Body of pancreas (tissue), 4 donors: ENCODE results near the gene C14orf93. TPM values are rescaled to one million over a fixed set of nuclear protein-coding genes. Genes with fewer than 3 reads are reported as not detected.

Experiments
- ATAC-seq: fragments of 150-250 bp; one replicate; pipeline ENCODE4 v1.9.1; 2016
- DNase-seq, 4 donors: peaks; one replicate each; pipeline ENCODE4 v3.0.0-alpha.2; 2019
- H3K27ac ChIP-seq, 4 donors: fragments of 200-600 bp; sonication (generic); 1 replicate in 3 of 4; 2 replicates in 1 of 4; pipeline versions ENCODE4 v1.5.1 to v1.6.1; 2016 to 2019; ENCODE audit warnings: mild to moderate bottlenecking in 1 of 4, mixed read lengths in 1 of 4, moderate library complexity in 1 of 4
- H3K27me3 ChIP-seq, 2 donors: fragments of 200-600 bp; sonication (generic); one replicate each; pipeline ENCODE4 v1.6.0; 2016; ENCODE audit warnings: mild to moderate bottlenecking in 1 of 2
- H3K36me3 ChIP-seq, 2 donors: fragments of 200-600 bp; sonication (generic); replicated peaks in 1 of 2; 2 replicates each; pipeline ENCODE4 v1.5.1; 2016; ENCODE audit warnings: low read depth in 2 of 2; ENCODE audit not compliant: insufficient read depth in 1 of 2
- H3K4me1 ChIP-seq: fragments of 200-600 bp; sonication (generic); one replicate; pipeline ENCODE4 v1.6.0; 2016
- H3K4me3 ChIP-seq, 2 donors: fragments of 200-600 bp; sonication (generic); 1 replicate in 1 of 2; 2 replicates in 1 of 2; pipeline ENCODE4 v1.5.1; 2016 to 2019
- H3K9me3 ChIP-seq, 3 donors: fragments of 200-600 bp; sonication (generic); 1 replicate in 2 of 3; 2 replicates in 1 of 3; pipeline ENCODE4 v1.5.1; 2016
- CTCF ChIP-seq, 7 experiments: fragments of 450-650 bp in 4 of 7; fragments of 200-600 bp in 3 of 7; sonication (generic) in 3 of 7; IDR thresholded peaks; one replicate each; pipeline ENCODE4 v1.5.1; 2016 to 2019; ENCODE audit warnings: antibody characterized with exemption in 7 of 7
- POLR2A ChIP-seq, 3 donors: fragments of 450-650 bp; IDR thresholded peaks; one replicate each; pipeline ENCODE4 v1.6.1; 2016; ENCODE audit warnings: antibody characterized with exemption in 3 of 3, mild to moderate bottlenecking in 2 of 3
- WGBS, 2 donors: methylation state at CpG; one replicate each; pipeline ENCODE4 v1.1.5; 2017; 5-methylcytosine and 5-hydroxymethylcytosine counted together
- intact Hi-C: fragments of 100-400 bp; cut with DNase I; formaldehyde crosslinking; loops from one replicate; pipeline ENCODE4 v1.15.1; 2023
- total RNA-seq, 2 donors: library from RNA; depleted of rRNA; stranded (reverse); fragments of >200 nt; gene quantifications; one replicate each; pipeline ENCODE4 v1.1.0, GENCODE V29; 2016

Gene C14orf93
- total RNA-seq, 2 donors from 2014 or later, result 4.0 to 11.2 TPM

- WGBS, 2 donors, result 69 to 85% methylated on average over 2 of the region's 2 CpGs
- Histone ChIP-seq H3K4me3 (no peak overlapping the region), H3K4me1 (peaks cover 19% of the 10 kb centered on the region), H3K27me3 (no peaks in the 10 kb centered on the region), H3K9me3 (no peaks in the 10 kb centered on the region), H3K36me3 (peaks cover 0 to 14% of the 10 kb centered on the region in 2 donors), H3K27ac (no peak overlapping the region)
- no peak for DNase-seq
- TF ChIP-seq CTCF (IDR thresholded peaks at IDR 0.05), result no peak
- TF ChIP-seq POLR2A (IDR thresholded peaks at IDR 0.05), result no peak
- intact Hi-C loops, result no loop called here
- ATAC-seq, result no peak
Observed at GRCh38 chr14:23028799-23029198, 18.9 kb upstream of the C14orf93 start.

GRCh38 chr14:23025151-23025814, 15.3 kb upstream of the C14orf93 start:
- no peaks in the 10 kb centered on the region for H3K9me3 ChIP-seq
- intact Hi-C loops, result no loop called here
- WGBS, 2 donors, result 78 to 87% methylated on average over 4 of the region's 4 CpGs
- H3K36me3 ChIP-seq, result peaks cover 0 to 8% of the 10 kb centered on the region in 2 donors
- DNase-seq (no peak), ATAC-seq (no peak)
- no peak overlapping the region for H3K27ac ChIP-seq
- H3K4me1 ChIP-seq, result peaks cover 6% of the 10 kb centered on the region
- no peaks in the 10 kb centered on the region for H3K27me3 ChIP-seq
- TF ChIP-seq POLR2A (IDR thresholded peaks at IDR 0.05), result no peak
- TF ChIP-seq CTCF (IDR thresholded peaks at IDR 0.05), result no peak
- no peak overlapping the region for H3K4me3 ChIP-seq

- TF ChIP-seq POLR2A (IDR thresholded peaks at IDR 0.05), result no peak
- no peak for TF ChIP-seq CTCF (IDR thresholded peaks at IDR 0.05)
- H3K4me3 ChIP-seq, result no peak overlapping the region
- H3K27ac ChIP-seq, result no peak overlapping the region
- H3K27me3 ChIP-seq, result no peaks in the 10 kb centered on the region
- no peak for ATAC-seq
- intact Hi-C loops, result no loop called here
- no peak for DNase-seq
- H3K36me3 ChIP-seq, result peaks cover 0 to 8% of the 10 kb centered on the region in 2 donors
- H3K9me3 ChIP-seq, result no peaks in the 10 kb centered on the region
- WGBS, 2 donors, result 74 to 77% methylated on average over 7 of the region's 7 CpGs
- peaks cover 6% of the 10 kb centered on the region for H3K4me1 ChIP-seq
Observed at GRCh38 chr14:23024612-23025075, 14.7 kb upstream of the C14orf93 start.

- no peak for ATAC-seq
- H3K4me1 ChIP-seq, result peaks cover 2% of the 10 kb centered on the region
- no peaks in the 10 kb centered on the region for H3K9me3 ChIP-seq
- no peak for TF ChIP-seq POLR2A (IDR thresholded peaks at IDR 0.05)
- no peak for TF ChIP-seq CTCF (IDR thresholded peaks at IDR 0.05)
- intact Hi-C loops, result no loop called here
- no peak overlapping the region for H3K27ac ChIP-seq
- DNase-seq, result no peak
- 85 to 89% methylated on average over 2 of the region's 2 CpGs for WGBS, 2 donors
- peaks cover 0 to 8% of the 10 kb centered on the region in 2 donors for H3K36me3 ChIP-seq
- no peak overlapping the region for H3K4me3 ChIP-seq
- no peaks in the 10 kb centered on the region for H3K27me3 ChIP-seq
Observed at GRCh38 chr14:23023795-23024152, 13.8 kb upstream of the C14orf93 start.
